ENCODE measurements around the gene USP5. TPM values are rescaled to one million over a fixed set of nuclear protein-coding genes. Genes with fewer than 3 reads are reported as not detected.

Gene USP5
- total RNA-seq, 2 donors from 2014 or later: 58.3 to 84.1 TPM

GRCh38 chr12:6845395-6845794 lies 6.6 kb upstream of the USP5 start:
- H3K27me3 ChIP-seq (replicated peaks; ENCODE audit: insufficient read depth): no peaks in the 10 kb centered on the region
- WGBS: 88% methylated on average over 17 of the region's 17 CpGs
- no peaks in the 10 kb centered on the region for H3K9me3 ChIP-seq
- no peak for TF ChIP-seq POLR2AphosphoS5 (IDR thresholded peaks at IDR 0.05)
- TF ChIP-seq, protein P1, sequence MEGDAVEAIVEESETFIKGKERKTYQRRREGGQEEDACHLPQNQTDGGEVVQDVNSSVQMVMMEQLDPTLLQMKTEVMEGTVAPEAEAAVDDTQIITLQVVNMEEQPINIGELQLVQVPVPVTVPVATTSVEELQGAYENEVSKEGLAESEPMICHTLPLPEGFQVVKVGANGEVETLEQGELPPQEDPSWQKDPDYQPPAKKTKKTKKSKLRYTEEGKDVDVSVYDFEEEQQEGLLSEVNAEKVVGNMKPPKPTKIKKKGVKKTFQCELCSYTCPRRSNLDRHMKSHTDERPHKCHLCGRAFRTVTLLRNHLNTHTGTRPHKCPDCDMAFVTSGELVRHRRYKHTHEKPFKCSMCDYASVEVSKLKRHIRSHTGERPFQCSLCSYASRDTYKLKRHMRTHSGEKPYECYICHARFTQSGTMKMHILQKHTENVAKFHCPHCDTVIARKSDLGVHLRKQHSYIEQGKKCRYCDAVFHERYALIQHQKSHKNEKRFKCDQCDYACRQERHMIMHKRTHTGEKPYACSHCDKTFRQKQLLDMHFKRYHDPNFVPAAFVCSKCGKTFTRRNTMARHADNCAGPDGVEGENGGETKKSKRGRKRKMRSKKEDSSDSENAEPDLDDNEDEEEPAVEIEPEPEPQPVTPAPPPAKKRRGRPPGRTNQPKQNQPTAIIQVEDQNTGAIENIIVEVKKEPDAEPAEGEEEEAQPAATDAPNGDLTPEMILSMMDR (IDR thresholded peaks at IDR 0.05): no peak
- no peak for TF ChIP-seq POLR2A (IDR thresholded peaks at IDR 0.05)
- intact Hi-C loops (cut with DNase I): no loop called here
- H3K36me3 ChIP-seq: no peaks in the 10 kb centered on the region
- H3K27ac ChIP-seq: no peak overlapping the region
- no peak for DNase-seq (ENCODE audit: low spot score)
- no peak overlapping the region for H3K4me3 ChIP-seq
- no peaks in the 10 kb centered on the region for H3K4me1 ChIP-seq (replicated peaks)

- no peak for DNase-seq (ENCODE audit: low spot score)
- no peak for TF ChIP-seq POLR2AphosphoS5 (IDR thresholded peaks at IDR 0.05)
- TF ChIP-seq, protein P1 (IDR thresholded peaks at IDR 0.05): no peak
- TF ChIP-seq POLR2A (IDR thresholded peaks at IDR 0.05): no peak
- Histone ChIP-seq H3K4me1 (replicated peaks) (no peaks in the 10 kb centered on the region), H3K27ac (no peak overlapping the region), H3K27me3 (replicated peaks; ENCODE audit: insufficient read depth) (no peaks in the 10 kb centered on the region), H3K36me3 (no peaks in the 10 kb centered on the region), H3K4me3 (no peak overlapping the region), H3K9me3 (no peaks in the 10 kb centered on the region)
- 89% methylated on average over 7 of the region's 7 CpGs for WGBS
- intact Hi-C loops (cut with DNase I): no loop called here
Measured at GRCh38 chr12:6846316-6846869, 5.6 kb upstream of the USP5 start.

- no peak overlapping the region for H3K27ac ChIP-seq
- WGBS: 85% methylated on average over 2 of the region's 2 CpGs
- TF ChIP-seq POLR2AphosphoS5 (IDR thresholded peaks at IDR 0.05): no peak
- TF ChIP-seq POLR2A (IDR thresholded peaks at IDR 0.05): no peak
- TF ChIP-seq, protein P1 (IDR thresholded peaks at IDR 0.05): no peak
- no peaks in the 10 kb centered on the region for H3K36me3 ChIP-seq
- intact Hi-C loops (cut with DNase I): no loop called here
- DNase-seq (ENCODE audit: low spot score): no peak
- H3K4me3 ChIP-seq: no peak overlapping the region
- H3K4me1 ChIP-seq (replicated peaks): no peaks in the 10 kb centered on the region
- H3K9me3 ChIP-seq: no peaks in the 10 kb centered on the region
- H3K27me3 ChIP-seq (replicated peaks; ENCODE audit: insufficient read depth): no peaks in the 10 kb centered on the region
Measured at GRCh38 chr12:6847676-6848075, 4.3 kb upstream of the USP5 start.

- Histone ChIP-seq H3K27ac (no peak overlapping the region), H3K4me3 (no peak overlapping the region), H3K36me3 (no peaks in the 10 kb centered on the region), H3K4me1 (replicated peaks) (peaks cover 12% of the 10 kb centered on the region), H3K9me3 (no peaks in the 10 kb centered on the region), H3K27me3 (replicated peaks; ENCODE audit: insufficient read depth) (no peaks in the 10 kb centered on the region)
- no peak for DNase-seq (ENCODE audit: low spot score)
- TF ChIP-seq POLR2A (IDR thresholded peaks at IDR 0.05) (no peak), POLR2AphosphoS5 (IDR thresholded peaks at IDR 0.05) (no peak)
- TF ChIP-seq, protein P1 (IDR thresholded peaks at IDR 0.05): no peak
- intact Hi-C loops (cut with DNase I): no loop called here
- 85% methylated on average over 2 of the region's 2 CpGs for WGBS
Measured at GRCh38 chr12:6849427-6849826, 2.5 kb upstream of the USP5 start.

GRCh38 chr12:6849976-6850560 lies 1.9 kb upstream of the USP5 start:
- WGBS: 66% methylated on average over 10 of the region's 10 CpGs
- Histone ChIP-seq H3K4me3 (no peak overlapping the region), H3K36me3 (no peaks in the 10 kb centered on the region), H3K27ac (no peak overlapping the region), H3K27me3 (replicated peaks; ENCODE audit: insufficient read depth) (no peaks in the 10 kb centered on the region), H3K4me1 (replicated peaks) (peaks cover 12% of the 10 kb centered on the region), H3K9me3 (no peaks in the 10 kb centered on the region)
- no peak for DNase-seq (ENCODE audit: low spot score)
- intact Hi-C loops (cut with DNase I): no loop called here
- TF ChIP-seq, protein P1 (IDR thresholded peaks at IDR 0.05): no peak
- no peak for TF ChIP-seq POLR2A (IDR thresholded peaks at IDR 0.05)
- TF ChIP-seq POLR2AphosphoS5 (IDR thresholded peaks at IDR 0.05): no peak
